Tibial nerve (tissue), 4 donors: Measurements from ENCODE around the gene MON2. TPM values are rescaled to one million over a fixed set of nuclear protein-coding genes. Genes with fewer than 3 reads are reported as not detected.
"Not testable (repeated sequence)": the region's sequence is repeated elsewhere in the genome, so short reads cannot be mapped to it uniquely, and the experiment has no call there.

Experiments used
- DNase-seq, 2 donors: peaks; one replicate each; pipeline ENCODE4 v3.0.0-alpha.2; 2019; ENCODE audit warnings: low spot score in 2 of 2
- H3K27ac ChIP-seq, 4 donors: fragments of 200-600 bp; sonication (generic) in 3 of 4; one replicate each; pipeline ENCODE4 v1.5.1; 2017 to 2019; ENCODE audit warnings: mild to moderate bottlenecking in 1 of 4
- H3K27me3 ChIP-seq, 2 donors: fragments of 200-600 bp; sonication (generic) in 1 of 2; one replicate each; pipeline versions ENCODE4 v1.5.1 to v1.6.0; 2017 to 2019
- H3K36me3 ChIP-seq, 3 donors: fragments of 200-600 bp; sonication (generic); one replicate each; pipeline ENCODE4 v1.5.1; 2018 to 2019
- H3K4me1 ChIP-seq, 4 donors: fragments of 200-600 bp; sonication (generic) in 3 of 4; one replicate each; pipeline ENCODE4 v1.5.1; 2017 to 2019
- H3K4me3 ChIP-seq, 4 donors: fragments of 200-600 bp; sonication (generic) in 3 of 4; one replicate each; pipeline ENCODE4 v1.5.1; 2017 to 2019; ENCODE audit warnings: mild to moderate bottlenecking in 1 of 4, moderate library complexity in 1 of 4
- H3K9me3 ChIP-seq, 4 donors: fragments of 200-600 bp; sonication (generic) in 3 of 4; one replicate each; pipeline ENCODE4 v1.5.1; 2017 to 2019
- EP300 ChIP-seq, 2 donors: sonication (generic); formaldehyde crosslinking; IDR thresholded peaks; one replicate each; pipeline ENCODE4 v1.6.1; 2017; ENCODE audit warnings: antibody characterized with exemption in 2 of 2, mild to moderate bottlenecking in 1 of 2
- POLR2A ChIP-seq, 2 donors: fragments of 450-650 bp; IDR thresholded peaks; one replicate each; pipeline ENCODE4 v1.6.1; 2017; ENCODE audit warnings: antibody characterized with exemption in 2 of 2, mild to moderate bottlenecking in 2 of 2, moderate library complexity in 2 of 2
- WGBS, 2 donors: methylation state at CpG; one replicate each; pipeline ENCODE4 v1.1.5; 2018; 5-methylcytosine and 5-hydroxymethylcytosine counted together
- total RNA-seq, 4 donors: library from RNA; depleted of rRNA; stranded (reverse); fragments of >200 nt; gene quantifications; one replicate each; pipeline ENCODE4 v1.1.0, GENCODE V29; 2016
- TF ChIP-seq, protein P1 (sequence below), 5 experiments: fragments of 200-600 bp in 3 of 5; fragments of 450-650 bp in 2 of 5; sonication (generic) in 3 of 5; IDR thresholded peaks; one replicate each; pipeline ENCODE4 v1.5.1; 2016 to 2019; ENCODE audit warnings: antibody characterized with exemption in 5 of 5, mild to moderate bottlenecking in 3 of 5, moderate library complexity in 2 of 5

The MON2 gene
- total RNA-seq, 4 donors from 2014 or later, result 70.2 to 134 (median 111) TPM

DNA sequence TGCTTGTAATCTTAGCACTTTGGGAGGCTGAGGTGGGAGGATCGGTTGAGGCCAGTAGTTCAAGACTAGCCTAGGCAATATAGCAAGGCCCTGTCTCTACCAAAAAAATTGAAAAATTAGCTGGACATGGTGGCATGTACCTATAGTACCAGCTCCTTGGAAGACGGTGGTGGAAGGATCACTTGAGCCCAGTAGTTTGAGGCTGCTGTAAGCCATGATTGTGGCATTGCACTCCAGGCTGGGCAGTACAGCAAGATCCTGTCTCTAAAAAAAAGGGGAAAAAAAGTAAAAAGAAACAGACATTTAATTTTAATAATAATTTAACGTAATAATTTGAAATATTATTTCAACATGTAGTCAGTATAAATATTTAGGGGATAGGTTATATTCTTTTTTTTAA, 16.1 kb downstream of the MON2 start:
- H3K4me3 ChIP-seq, result no peak overlapping the region
- peaks cover 0 to 2% (median 0%) of the 10 kb centered on the region in 3 donors for H3K36me3 ChIP-seq
- H3K27me3 ChIP-seq, result no peaks in the 10 kb centered on the region
- 96 to 100% methylated on average over 3 of the region's 3 CpGs for WGBS, 2 donors
- H3K27ac ChIP-seq, result no peak overlapping the region
- no peak for DNase-seq
- no peaks in the 10 kb centered on the region for H3K9me3 ChIP-seq
- TF ChIP-seq POLR2A (IDR thresholded peaks at IDR 0.05), result no peak
- TF ChIP-seq EP300 (IDR thresholded peaks at IDR 0.05), result no peak
- TF ChIP-seq, protein P1, sequence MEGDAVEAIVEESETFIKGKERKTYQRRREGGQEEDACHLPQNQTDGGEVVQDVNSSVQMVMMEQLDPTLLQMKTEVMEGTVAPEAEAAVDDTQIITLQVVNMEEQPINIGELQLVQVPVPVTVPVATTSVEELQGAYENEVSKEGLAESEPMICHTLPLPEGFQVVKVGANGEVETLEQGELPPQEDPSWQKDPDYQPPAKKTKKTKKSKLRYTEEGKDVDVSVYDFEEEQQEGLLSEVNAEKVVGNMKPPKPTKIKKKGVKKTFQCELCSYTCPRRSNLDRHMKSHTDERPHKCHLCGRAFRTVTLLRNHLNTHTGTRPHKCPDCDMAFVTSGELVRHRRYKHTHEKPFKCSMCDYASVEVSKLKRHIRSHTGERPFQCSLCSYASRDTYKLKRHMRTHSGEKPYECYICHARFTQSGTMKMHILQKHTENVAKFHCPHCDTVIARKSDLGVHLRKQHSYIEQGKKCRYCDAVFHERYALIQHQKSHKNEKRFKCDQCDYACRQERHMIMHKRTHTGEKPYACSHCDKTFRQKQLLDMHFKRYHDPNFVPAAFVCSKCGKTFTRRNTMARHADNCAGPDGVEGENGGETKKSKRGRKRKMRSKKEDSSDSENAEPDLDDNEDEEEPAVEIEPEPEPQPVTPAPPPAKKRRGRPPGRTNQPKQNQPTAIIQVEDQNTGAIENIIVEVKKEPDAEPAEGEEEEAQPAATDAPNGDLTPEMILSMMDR (IDR thresholded peaks at IDR 0.05), result no peak
- peaks cover 0 to 19% (median 0%) of the 10 kb centered on the region in 4 donors for H3K4me1 ChIP-seq

DNA sequence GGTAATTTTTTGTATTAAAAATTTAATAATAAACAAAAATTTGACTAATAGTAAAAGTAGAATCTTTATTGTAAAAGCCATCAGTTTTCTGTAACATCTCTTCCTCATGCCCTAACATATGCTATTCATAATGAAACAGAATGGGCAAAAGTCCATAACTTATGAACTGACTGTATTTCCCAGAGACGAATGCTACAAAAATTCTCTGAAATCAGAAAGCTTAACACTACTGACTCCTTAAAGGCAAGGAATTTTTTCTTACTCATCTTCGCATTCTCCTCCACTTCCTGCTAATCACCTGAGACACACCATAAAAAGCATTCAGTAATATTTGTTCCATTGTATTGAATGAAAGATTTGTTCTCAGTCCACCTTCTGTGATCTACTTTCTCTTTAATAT, 17.6 kb downstream of the MON2 start:
- TF ChIP-seq, protein P1 (IDR thresholded peaks at IDR 0.05), result no peak
- Histone ChIP-seq H3K4me1 (peaks cover 0 to 17% (median 0%) of the 10 kb centered on the region in 4 donors), H3K27me3 (no peaks in the 10 kb centered on the region), H3K27ac (no peak overlapping the region), H3K9me3 (no peaks in the 10 kb centered on the region), H3K36me3 (no peaks in the 10 kb centered on the region), H3K4me3 (no peak overlapping the region)
- 59 to 60% methylated on average over 2 of the region's 2 CpGs for WGBS, 2 donors
- DNase-seq, result no peak

DNA sequence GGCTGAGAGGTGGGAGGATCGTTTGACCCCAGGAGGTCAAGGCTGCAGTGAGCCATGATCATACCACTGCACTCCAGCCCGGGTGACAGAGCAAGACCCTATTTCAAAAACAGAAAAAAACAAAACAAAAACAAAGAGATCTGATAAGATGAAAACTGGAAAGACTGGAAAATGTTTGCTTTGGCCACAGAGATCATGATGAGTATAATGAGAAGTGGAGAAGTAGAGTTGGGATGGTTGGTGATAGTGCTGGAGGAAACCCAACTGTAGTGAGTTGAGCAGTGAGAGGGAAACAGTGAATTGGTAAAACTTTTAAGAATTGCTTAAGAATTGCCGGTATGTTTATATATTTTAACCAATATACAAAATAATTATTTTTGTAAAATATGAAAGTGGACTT, 39.2 kb downstream of the MON2 start:
- no peaks in the 10 kb centered on the region for H3K4me1 ChIP-seq
- no peak for DNase-seq
- no peak for TF ChIP-seq EP300 (IDR thresholded peaks at IDR 0.05)
- no peak for TF ChIP-seq POLR2A (IDR thresholded peaks at IDR 0.05)
- TF ChIP-seq, protein P1 (IDR thresholded peaks at IDR 0.05), result no peak
- WGBS, 2 donors, result 90 to 93% methylated on average over 3 of the region's 3 CpGs
- peaks cover 0 to 77% (median 11%) of the 10 kb centered on the region in 3 donors for H3K36me3 ChIP-seq
- no peaks in the 10 kb centered on the region for H3K9me3 ChIP-seq
- no peak overlapping the region for H3K4me3 ChIP-seq
- no peak overlapping the region for H3K27ac ChIP-seq
- H3K27me3 ChIP-seq, result no peaks in the 10 kb centered on the region

DNA sequence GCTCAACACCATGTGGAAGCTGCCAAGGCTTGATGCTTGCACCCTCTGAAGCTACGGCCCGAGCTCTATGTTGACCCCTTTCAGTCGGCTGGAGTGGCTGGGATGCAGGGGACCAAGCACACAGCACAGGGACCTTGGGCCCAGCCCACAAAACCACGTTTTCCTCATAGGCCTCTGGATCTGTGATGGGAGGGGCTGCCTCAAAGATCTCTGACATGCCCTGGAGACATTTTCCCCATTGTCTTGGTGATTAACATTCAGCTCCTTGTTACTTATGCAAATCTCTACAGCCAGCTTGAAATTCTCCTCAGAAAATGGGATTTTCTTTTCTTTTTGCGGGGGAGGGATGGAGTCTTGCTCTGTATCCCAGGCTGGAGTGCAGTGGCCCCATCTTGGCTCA, 46.3 kb downstream of the MON2 start:
- TF ChIP-seq EP300 (IDR thresholded peaks at IDR 0.05), result no peak
- no peak for TF ChIP-seq POLR2A (IDR thresholded peaks at IDR 0.05)
- TF ChIP-seq, protein P1 (IDR thresholded peaks at IDR 0.05), result no peak
- Histone ChIP-seq H3K4me1 (peaks cover 0 to 4% (median 0%) of the 10 kb centered on the region in 4 donors), H3K36me3 (peaks cover 0 to 37% (median 12%) of the 10 kb centered on the region in 3 donors), H3K4me3 (no peak overlapping the region), H3K27ac (no peak overlapping the region), H3K9me3 (peaks cover 0 to 5% (median 0%) of the 10 kb centered on the region in 4 donors), H3K27me3 (no peaks in the 10 kb centered on the region)
- no peak for DNase-seq
- WGBS, 2 donors, result 93 to 98% methylated on average over 5 of the region's 5 CpGs

DNA sequence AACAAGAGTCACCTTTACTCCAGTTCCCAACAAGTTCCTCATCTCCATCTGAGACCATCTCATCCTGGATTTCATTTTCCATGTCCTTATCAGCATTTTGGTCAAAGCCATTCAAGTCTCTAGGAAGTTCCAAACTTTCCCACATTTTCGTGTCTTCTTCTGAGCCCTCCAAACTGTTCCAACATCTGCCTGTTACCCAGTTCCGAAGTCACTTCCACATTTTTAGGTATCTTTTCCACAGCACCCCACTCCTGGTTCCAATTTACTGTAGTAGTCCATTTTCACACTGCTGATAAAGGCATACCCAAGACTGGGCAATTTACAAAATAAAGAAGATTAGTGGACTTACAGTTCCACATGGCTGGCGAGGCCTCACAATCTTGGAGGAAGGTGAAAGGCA, 47.5 kb downstream of the MON2 start:
- not testable (repeated sequence) for H3K4me3 ChIP-seq, H3K4me1 ChIP-seq, H3K27me3 ChIP-seq, H3K9me3 ChIP-seq, DNase-seq, H3K27ac ChIP-seq
- H3K36me3 ChIP-seq, result peaks cover 0 to 36% (median 4%) of the 10 kb centered on the region in 3 donors
- WGBS, 2 donors, result 97 to 99% methylated on average over 3 of the region's 3 CpGs

DNA sequence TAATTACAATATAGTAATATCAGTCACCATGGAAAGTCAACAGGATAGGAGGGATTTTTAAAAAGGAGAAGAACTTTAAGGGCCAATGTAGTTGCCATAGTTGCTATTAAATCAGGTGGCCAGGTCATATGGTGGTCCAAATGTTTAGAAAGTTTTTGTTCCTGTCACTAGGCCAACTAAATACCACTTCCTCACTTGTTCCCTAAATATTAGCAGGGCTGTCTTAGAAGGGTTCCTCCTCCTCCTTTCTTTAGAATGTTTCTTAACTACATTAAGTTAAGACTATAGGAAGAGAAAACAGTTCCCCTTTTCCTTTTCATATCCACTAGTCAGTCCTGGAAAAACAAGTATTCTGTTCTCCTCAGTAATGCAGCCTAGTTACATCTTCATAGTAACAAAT, 50.3 kb downstream of the MON2 start:
- Histone ChIP-seq H3K36me3 (peaks cover 0 to 34% (median 0%) of the 10 kb centered on the region in 3 donors), H3K27ac (no peak overlapping the region), H3K4me3 (no peak overlapping the region), H3K4me1 (peaks cover 0 to 4% (median 0%) of the 10 kb centered on the region in 4 donors), H3K27me3 (no peaks in the 10 kb centered on the region), H3K9me3 (peaks cover 0 to 5% (median 0%) of the 10 kb centered on the region in 4 donors)
- no peak for DNase-seq
- TF ChIP-seq EP300 (IDR thresholded peaks at IDR 0.05) (no peak), POLR2A (IDR thresholded peaks at IDR 0.05) (no peak)
- TF ChIP-seq, protein P1 (IDR thresholded peaks at IDR 0.05), result no peak
